ENCODE results near the gene NUDT22.

Gene NUDT22

GRCh38 chr11:64264371-64264852 lies 38.3 kb downstream of the NUDT22 start:
- no peak for DNase-seq
- in situ Hi-C loops (cut with MboI; ENCODE audit: low pct_unique_long_range_greater_than_20kb, low sequenced_read_pairs), result no loop called here

- no peak for DNase-seq
- in situ Hi-C loops (cut with MboI; ENCODE audit: low pct_unique_long_range_greater_than_20kb, low sequenced_read_pairs), result no loop called here
Measured at GRCh38 chr11:64265176-64266160, 39.4 kb downstream of the NUDT22 start.

GRCh38 chr11:64266339-64266738 lies 40.3 kb downstream of the NUDT22 start:
- DNase-seq, result no peak
- in situ Hi-C loops (cut with MboI; ENCODE audit: low pct_unique_long_range_greater_than_20kb, low sequenced_read_pairs), result no loop called here

DNA sequence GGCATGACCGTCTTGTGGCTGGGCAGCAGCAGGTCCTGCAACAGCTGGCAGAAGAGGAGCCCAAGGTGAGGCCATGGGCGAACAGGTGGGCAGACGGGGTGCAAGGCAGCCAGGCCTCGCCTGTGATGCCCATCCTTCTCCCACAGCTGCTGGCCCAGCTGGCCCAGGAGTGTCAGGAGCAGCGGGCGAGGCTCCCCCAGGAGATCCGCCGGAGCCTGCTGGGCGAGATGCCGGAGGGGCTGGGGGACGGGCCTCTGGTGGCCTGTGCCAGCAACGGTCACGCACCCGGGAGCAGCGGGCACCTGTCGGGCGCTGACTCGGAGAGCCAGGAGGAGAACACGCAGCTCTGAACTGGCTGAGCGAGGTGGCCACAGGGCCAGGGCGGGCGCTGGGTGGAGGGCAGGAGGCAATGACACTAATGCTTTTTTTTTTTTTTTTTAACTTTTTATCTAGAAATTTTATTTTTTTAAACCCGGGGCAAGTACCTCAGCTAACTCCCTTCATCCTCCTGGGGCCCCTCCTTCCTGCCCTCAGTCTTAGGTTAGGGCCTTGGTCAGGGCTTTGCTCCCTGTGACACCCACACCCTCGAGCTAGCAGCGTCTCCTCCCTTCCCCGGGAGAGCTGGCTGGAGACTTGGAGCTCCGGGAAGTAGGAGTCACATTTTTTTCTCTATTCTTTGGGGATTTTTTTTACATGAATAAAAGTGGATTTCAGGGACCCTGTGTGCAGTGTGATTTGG lies 41.3 kb downstream of the NUDT22 start:
- DNase-seq, result no peak
- in situ Hi-C loops (cut with MboI; ENCODE audit: low pct_unique_long_range_greater_than_20kb, low sequenced_read_pairs), result no loop called here

DNA sequence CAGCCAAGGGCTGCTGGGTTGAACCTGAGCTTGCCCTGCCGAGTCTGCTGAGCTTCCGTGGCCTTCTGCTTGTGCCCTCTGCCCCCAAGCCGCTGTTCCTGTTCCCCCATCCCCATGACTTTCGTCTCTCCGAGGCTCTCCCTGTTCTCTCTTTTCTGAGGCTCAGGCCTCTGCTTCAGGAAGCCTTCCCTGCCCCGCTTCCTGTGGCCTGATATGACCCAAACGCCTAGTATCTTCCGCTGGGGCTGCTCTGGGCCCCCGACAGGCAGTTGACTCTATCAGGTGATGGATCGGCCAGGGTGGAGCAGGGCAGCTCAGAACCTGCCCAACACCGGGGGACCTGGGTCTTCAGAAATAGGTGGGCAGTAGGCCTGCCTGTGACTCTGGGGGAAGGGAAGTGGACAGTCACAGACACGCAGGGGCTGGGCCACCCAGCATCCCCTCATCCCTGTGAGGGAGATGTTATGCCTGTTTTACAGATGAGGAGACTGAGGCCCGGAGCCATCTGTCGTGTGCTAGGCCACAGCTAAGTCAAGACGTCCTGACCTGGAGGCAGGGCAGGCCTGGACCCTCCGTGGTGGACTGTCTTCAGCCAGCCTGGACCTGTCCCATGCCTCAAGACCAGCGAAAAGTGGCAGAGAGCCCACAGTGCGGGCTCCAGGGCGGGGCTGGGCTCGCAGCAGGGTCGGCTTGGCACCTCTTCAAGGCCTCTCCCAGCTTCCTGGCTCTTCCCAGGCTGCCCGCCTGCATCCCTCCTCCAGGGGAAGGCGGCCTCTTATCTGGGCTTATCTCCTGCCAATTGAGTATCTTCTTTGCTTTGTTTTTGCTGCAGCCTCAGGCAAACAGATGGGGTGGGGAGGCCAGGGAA lies 42.2 kb downstream of the NUDT22 start:
- in situ Hi-C loops (cut with MboI; ENCODE audit: low pct_unique_long_range_greater_than_20kb, low sequenced_read_pairs), result no loop called here
- peak; percentile 57 for DNase-seq

DNA sequence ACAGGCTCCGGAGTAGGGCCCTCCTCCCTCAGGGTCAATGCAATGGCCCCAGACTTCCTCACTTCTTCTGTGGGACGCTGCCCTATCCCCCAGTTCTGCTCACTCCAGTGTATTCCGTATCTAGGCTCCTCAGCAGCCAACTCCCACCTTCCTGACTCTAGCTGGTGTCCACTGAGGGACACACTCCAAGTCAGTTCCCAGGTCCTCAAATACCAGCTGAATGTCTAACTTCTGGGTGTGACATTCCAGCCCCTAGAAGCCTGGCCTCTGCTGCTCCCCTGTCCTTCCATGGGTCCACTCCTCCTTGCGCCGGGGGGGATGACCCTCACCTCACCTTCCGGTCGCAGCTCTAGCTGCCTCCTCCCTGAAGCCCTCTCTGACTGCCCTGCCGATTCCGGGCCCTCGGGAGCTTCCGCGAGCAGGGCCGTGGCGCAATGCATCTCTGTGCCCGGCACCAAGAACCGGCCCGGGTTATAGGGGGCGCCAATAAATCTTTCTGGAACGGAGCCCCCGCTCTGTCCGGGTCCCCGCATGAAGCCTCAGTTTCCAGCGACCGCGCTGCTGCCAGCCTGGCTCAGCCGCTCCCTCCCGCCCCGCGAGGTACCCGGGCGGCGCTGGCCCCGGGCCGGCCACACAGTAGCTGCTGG lies 42.9 kb downstream of the NUDT22 start:
- in situ Hi-C loops (cut with MboI; ENCODE audit: low pct_unique_long_range_greater_than_20kb, low sequenced_read_pairs), result no loop called here
- DNase-seq, result peak; percentile 57

GRCh38 chr11:64269540-64270220 lies 43.6 kb downstream of the NUDT22 start:
- DNase-seq, result peak; percentile 100
- in situ Hi-C loops (cut with MboI; ENCODE audit: low pct_unique_long_range_greater_than_20kb, low sequenced_read_pairs), result no loop called here

GRCh38 chr11:64275031-64275800 lies 49.1 kb downstream of the NUDT22 start:
- no peak for DNase-seq
- in situ Hi-C loops (cut with MboI; ENCODE audit: low pct_unique_long_range_greater_than_20kb, low sequenced_read_pairs), result no loop called here

DNA sequence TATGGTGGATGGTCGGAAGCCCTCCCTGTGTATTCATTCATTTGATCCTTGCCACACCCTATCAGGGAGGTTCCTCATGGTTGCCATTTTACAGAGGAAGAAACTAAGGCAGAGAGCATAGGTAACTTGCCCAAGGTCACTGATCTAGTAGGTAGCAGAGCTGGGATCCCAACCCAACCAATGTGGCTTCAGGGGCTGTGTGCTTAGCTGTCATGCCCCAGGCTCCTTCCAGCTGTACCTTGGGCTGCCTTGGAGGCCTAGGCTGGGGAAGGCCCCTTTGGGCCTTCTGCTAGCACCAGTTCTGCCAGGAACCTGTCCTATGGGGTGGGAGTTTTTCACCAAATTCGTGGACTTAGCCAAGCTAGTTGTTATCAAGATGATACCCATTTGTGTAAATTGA lies 49.8 kb downstream of the NUDT22 start:
- no peak for DNase-seq
- in situ Hi-C loops (cut with MboI; ENCODE audit: low pct_unique_long_range_greater_than_20kb, low sequenced_read_pairs), result no loop called here

GRCh38 chr11:64276653-64277431 lies 50.8 kb downstream of the NUDT22 start:
- DNase-seq, result no peak
- in situ Hi-C loops (cut with MboI; ENCODE audit: low pct_unique_long_range_greater_than_20kb, low sequenced_read_pairs), result no loop called here

GRCh38 chr11:64278576-64279190 lies 52.6 kb downstream of the NUDT22 start:
- in situ Hi-C loops (cut with MboI; ENCODE audit: low pct_unique_long_range_greater_than_20kb, low sequenced_read_pairs), result no loop called here
- no peak for DNase-seq
